HFF-Myc (cell line): ENCODE measurements around the gene WASL.

Source experiments
- DNase-seq: peaks from one replicate; pipeline ENCODE4 v3.0.0-alpha.2; 2011; ENCODE audit warnings: low read depth; ENCODE audit errors: extremely low read depth
- H3K4me3 ChIP-seq: replicated peaks from 2 replicates; pipeline ENCODE4 v1.5.1; 2011; ENCODE audit warnings: low read depth, mild to moderate bottlenecking, control low read depth, low read length
- CTCF ChIP-seq: IDR thresholded peaks from 2 replicates; pipeline ENCODE4 v1.5.1; 2012; ENCODE audit warnings: mild to moderate bottlenecking, low read depth, low read length, control low read depth; ENCODE audit errors: missing control alignments

Gene WASL

GRCh38 chr7:123677061-123677715, 71.6 kb downstream of the WASL start:
- DNase-seq = no peak
- no peak for TF ChIP-seq CTCF
- no peak overlapping the region for H3K4me3 ChIP-seq

GRCh38 chr7:123675181-123675473, 73.7 kb downstream of the WASL start:
- DNase-seq = no peak
- no peak overlapping the region for H3K4me3 ChIP-seq
- TF ChIP-seq CTCF = no peak

GRCh38 chr7:123674399-123675180, 74.2 kb downstream of the WASL start:
- no peak for DNase-seq
- H3K4me3 ChIP-seq = no peak overlapping the region
- no peak for TF ChIP-seq CTCF

GRCh38 chr7:123673752-123674398, 74.9 kb downstream of the WASL start:
- no peak for DNase-seq

GRCh38 chr7:123673137-123673732, 75.6 kb downstream of the WASL start:
- no peak for TF ChIP-seq CTCF
- DNase-seq = no peak
- no peak overlapping the region for H3K4me3 ChIP-seq

More at GRCh38 chr7:123673752-123674398, 74.9 kb downstream of the WASL start:
- no peak overlapping the region for H3K4me3 ChIP-seq
- no peak for TF ChIP-seq CTCF

GRCh38 chr7:123669485-123669884, 79.3 kb downstream of the WASL start:
- H3K4me3 ChIP-seq = no peak overlapping the region
- no peak for DNase-seq
- no peak for TF ChIP-seq CTCF
